Measurements from ENCODE around the gene CRYBG1.
A peak's percentile ranks its signal among the peaks of the same experiment; 100 is the strongest.

Gene CRYBG1

GRCh38 chr6:106426250-106426970, 65.9 kb downstream of the CRYBG1 start:
- TF ChIP-seq, protein P1, sequence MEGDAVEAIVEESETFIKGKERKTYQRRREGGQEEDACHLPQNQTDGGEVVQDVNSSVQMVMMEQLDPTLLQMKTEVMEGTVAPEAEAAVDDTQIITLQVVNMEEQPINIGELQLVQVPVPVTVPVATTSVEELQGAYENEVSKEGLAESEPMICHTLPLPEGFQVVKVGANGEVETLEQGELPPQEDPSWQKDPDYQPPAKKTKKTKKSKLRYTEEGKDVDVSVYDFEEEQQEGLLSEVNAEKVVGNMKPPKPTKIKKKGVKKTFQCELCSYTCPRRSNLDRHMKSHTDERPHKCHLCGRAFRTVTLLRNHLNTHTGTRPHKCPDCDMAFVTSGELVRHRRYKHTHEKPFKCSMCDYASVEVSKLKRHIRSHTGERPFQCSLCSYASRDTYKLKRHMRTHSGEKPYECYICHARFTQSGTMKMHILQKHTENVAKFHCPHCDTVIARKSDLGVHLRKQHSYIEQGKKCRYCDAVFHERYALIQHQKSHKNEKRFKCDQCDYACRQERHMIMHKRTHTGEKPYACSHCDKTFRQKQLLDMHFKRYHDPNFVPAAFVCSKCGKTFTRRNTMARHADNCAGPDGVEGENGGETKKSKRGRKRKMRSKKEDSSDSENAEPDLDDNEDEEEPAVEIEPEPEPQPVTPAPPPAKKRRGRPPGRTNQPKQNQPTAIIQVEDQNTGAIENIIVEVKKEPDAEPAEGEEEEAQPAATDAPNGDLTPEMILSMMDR (conservative IDR thresholded peaks at IDR 0.05; ENCODE audit: control insufficient read depth, insufficient read depth, low read depth, low read length), result no peak
- DNase-seq (ENCODE audit: low read depth), result no peak
- H3K4me3 ChIP-seq (ENCODE audit: control insufficient read depth, low read depth, low read length), result no peak overlapping the region

- TF ChIP-seq, protein P1 (conservative IDR thresholded peaks at IDR 0.05; ENCODE audit: control insufficient read depth, insufficient read depth, low read depth, low read length), result no peak
- no peak overlapping the region for H3K4me3 ChIP-seq (ENCODE audit: control insufficient read depth, low read depth, low read length)
- DNase-seq (ENCODE audit: low read depth), result no peak
Observed at GRCh38 chr6:106430466-106430865, 69.9 kb downstream of the CRYBG1 start.

DNA sequence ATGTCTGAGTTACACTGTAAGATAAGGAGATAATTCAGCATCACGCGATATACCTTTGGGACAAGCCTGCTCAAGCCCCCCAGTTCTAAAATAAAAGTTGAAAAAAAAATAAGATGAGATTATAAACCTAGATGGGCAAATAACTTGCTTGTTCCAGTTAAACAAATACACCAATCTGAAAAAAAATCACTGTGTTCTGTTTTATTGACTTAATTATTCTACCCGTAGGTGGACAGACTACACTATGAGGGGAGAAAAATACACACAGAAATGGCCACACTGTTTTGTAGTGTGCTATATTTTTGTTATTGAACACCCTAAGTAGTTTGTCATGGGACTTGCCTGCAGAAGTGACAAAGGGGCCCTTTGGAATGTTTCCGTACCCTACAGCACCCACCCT, 70.9 kb downstream of the CRYBG1 start:
- no peak for DNase-seq (ENCODE audit: low read depth)
- H3K4me3 ChIP-seq (ENCODE audit: control insufficient read depth, low read depth, low read length), result no peak overlapping the region
- TF ChIP-seq, protein P1 (conservative IDR thresholded peaks at IDR 0.05; ENCODE audit: control insufficient read depth, insufficient read depth, low read depth, low read length), result no peak

DNA sequence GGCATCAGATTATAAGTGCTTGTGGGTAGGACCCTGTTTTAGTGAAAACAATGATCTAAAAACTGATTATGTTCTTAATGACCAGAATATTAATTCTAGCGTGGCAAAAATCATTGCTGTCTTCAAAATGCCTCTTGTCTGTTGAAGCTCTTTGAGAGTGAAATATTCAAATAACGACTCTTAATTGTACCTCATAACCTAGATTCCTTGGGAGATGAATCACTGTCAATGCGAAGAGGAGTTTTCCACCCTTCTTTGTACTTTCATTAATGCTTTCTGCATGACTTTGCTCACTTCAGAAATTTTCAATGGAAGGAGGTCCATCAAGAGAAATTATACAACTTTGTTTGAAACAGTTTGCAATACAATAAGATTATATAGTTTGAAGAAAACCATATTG, 71.5 kb downstream of the CRYBG1 start:
- TF ChIP-seq, protein P1 (conservative IDR thresholded peaks at IDR 0.05; ENCODE audit: control insufficient read depth, insufficient read depth, low read depth, low read length), result no peak
- DNase-seq (ENCODE audit: low read depth), result no peak
- H3K4me3 ChIP-seq (ENCODE audit: control insufficient read depth, low read depth, low read length), result no peak overlapping the region

GRCh38 chr6:106434530-106434929, 74.0 kb downstream of the CRYBG1 start:
- no peak for DNase-seq (ENCODE audit: low read depth)
- H3K4me3 ChIP-seq (ENCODE audit: control insufficient read depth, low read depth, low read length), result no peak overlapping the region
- TF ChIP-seq, protein P1 (conservative IDR thresholded peaks at IDR 0.05; ENCODE audit: control insufficient read depth, insufficient read depth, low read depth, low read length), result no peak

DNA sequence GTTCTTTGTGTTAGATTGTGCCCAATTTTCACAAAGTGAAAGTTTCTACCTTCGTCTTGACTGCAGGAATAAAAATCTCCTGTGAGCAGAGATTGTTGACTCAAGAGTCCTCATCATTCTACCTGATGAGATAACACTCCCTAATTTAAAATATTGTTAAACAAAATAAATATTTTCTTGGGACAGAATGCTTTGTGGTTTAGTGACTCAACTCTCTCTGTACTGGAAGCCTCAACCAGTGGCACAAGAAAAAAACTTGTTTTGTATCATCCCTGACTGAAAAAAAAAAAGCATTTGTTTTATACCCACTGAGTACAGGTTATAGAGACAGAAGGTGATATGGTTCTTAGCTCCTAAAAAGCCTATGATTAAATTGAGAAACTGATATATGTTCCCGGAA, 78.9 kb downstream of the CRYBG1 start:
- peak; percentile 41 for DNase-seq (ENCODE audit: low read depth)
- no peak overlapping the region for H3K4me3 ChIP-seq (ENCODE audit: control insufficient read depth, low read depth, low read length)
- TF ChIP-seq, protein P1 (conservative IDR thresholded peaks at IDR 0.05; ENCODE audit: control insufficient read depth, insufficient read depth, low read depth, low read length), result no peak

All from fibroblast of mammary gland (primary cell).